ENCODE measurements around the gene EPHA8. TPM values are rescaled to one million over a fixed set of nuclear protein-coding genes. Genes with fewer than 3 reads are reported as not detected.

EPHA8 gene
- polyA plus RNA-seq, 1 donor (not counting 4 experiments of a cell fraction or from before 2014, with no cell fraction given): 1.0 TPM

DNA sequence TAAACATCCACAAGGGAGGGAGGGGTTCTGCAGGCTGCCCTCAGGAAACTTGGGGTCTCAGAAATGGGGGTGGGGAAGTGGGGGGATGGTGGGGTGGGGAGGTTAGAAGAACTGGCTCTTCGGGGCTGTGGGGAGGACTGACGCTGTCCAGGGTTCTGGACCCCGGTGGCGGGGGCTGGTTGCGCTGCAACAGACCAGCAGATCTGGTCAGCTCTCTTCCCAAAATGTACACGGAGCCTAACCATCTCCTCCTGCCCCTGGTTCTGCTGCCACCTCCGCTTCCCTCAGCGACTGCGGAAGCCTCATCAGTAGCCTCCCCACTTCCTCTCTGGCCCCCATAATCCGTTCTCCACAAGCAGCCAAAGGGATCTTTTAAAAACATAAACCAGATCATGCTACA lies 43.9 kb downstream of the EPHA8 start:
- FAIRE-seq (no peak), DNase-seq (ENCODE audit: low read depth, low spot score) (no peak)
- no peak overlapping the region for H3K4me3 ChIP-seq (ENCODE audit: control insufficient read depth in 2 of 3, extremely low read depth in 1 of 3, insufficient read depth in 2 of 3, low read depth in 1 of 3, low read length in 3 of 3)
- no peak overlapping the region for H3K4me2 ChIP-seq (ENCODE audit: control insufficient read depth, extremely low read depth, insufficient read depth, low read depth, low read length)
- no peaks in the 10 kb centered on the region for H3K9me3 ChIP-seq (ENCODE audit: control insufficient read depth, low read depth, low read length)
- dilution Hi-C loops (cut with MboI; ENCODE audit: extremely low pct_ligation_motif_present, low sequenced_read_pairs): no loop called here
- no peaks in the 10 kb centered on the region for H3K4me1 ChIP-seq (ENCODE audit: control insufficient read depth, extremely low read depth, insufficient read depth, low read length)
- no peaks in the 10 kb centered on the region for H3K79me2 ChIP-seq (ENCODE audit: control insufficient read depth, insufficient read depth, low read length)
- no peaks in the 10 kb centered on the region for H3K9me1 ChIP-seq (ENCODE audit: control insufficient read depth, extremely low read depth, insufficient read depth, low read length)
- no peak overlapping the region for H3K27ac ChIP-seq (ENCODE audit: control insufficient read depth, insufficient read depth, low read length)
- no peak overlapping the region for H2AFZ ChIP-seq (ENCODE audit: control insufficient read depth, low read length)
- H3K36me3 ChIP-seq (ENCODE audit: control insufficient read depth in 2 of 2, extremely low read depth in 1 of 2, insufficient read depth in 2 of 2, low read length in 2 of 2): no peaks in the 10 kb centered on the region
- no peak overlapping the region for H3K9ac ChIP-seq (ENCODE audit: control insufficient read depth, extremely low read depth, insufficient read depth, low read length)
- H4K20me1 ChIP-seq (ENCODE audit: control insufficient read depth, extremely low read depth, insufficient read depth, low read length): peaks cover 2% of the 10 kb centered on the region
- H3K27me3 ChIP-seq (ENCODE audit: control insufficient read depth, extremely low read depth, insufficient read depth, low read length): peaks cover 24% of the 10 kb centered on the region
- TF ChIP-seq, protein P1, sequence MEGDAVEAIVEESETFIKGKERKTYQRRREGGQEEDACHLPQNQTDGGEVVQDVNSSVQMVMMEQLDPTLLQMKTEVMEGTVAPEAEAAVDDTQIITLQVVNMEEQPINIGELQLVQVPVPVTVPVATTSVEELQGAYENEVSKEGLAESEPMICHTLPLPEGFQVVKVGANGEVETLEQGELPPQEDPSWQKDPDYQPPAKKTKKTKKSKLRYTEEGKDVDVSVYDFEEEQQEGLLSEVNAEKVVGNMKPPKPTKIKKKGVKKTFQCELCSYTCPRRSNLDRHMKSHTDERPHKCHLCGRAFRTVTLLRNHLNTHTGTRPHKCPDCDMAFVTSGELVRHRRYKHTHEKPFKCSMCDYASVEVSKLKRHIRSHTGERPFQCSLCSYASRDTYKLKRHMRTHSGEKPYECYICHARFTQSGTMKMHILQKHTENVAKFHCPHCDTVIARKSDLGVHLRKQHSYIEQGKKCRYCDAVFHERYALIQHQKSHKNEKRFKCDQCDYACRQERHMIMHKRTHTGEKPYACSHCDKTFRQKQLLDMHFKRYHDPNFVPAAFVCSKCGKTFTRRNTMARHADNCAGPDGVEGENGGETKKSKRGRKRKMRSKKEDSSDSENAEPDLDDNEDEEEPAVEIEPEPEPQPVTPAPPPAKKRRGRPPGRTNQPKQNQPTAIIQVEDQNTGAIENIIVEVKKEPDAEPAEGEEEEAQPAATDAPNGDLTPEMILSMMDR (optimal IDR thresholded peaks at IDR 0.05 in 1 of 3, IDR thresholded peaks at IDR 0.05 in 1 of 3, conservative IDR thresholded peaks at IDR 0.05 in 1 of 3; ENCODE audit: extremely low read depth in 1 of 3, insufficient read depth in 2 of 3, low read length in 3 of 3): no peak
- TF ChIP-seq EZH2 (IDR thresholded peaks at IDR 0.05; ENCODE audit: low read length): no peak

GRCh38 chr1:22608361-22608760 lies 45.1 kb downstream of the EPHA8 start:
- Histone ChIP-seq H3K9me1 (ENCODE audit: control insufficient read depth, extremely low read depth, insufficient read depth, low read length) (no peaks in the 10 kb centered on the region), H3K4me3 (ENCODE audit: control insufficient read depth in 2 of 3, extremely low read depth in 1 of 3, insufficient read depth in 2 of 3, low read depth in 1 of 3, low read length in 3 of 3) (no peak overlapping the region), H3K27me3 (ENCODE audit: control insufficient read depth, extremely low read depth, insufficient read depth, low read length) (peaks cover 19% of the 10 kb centered on the region), H2AFZ (ENCODE audit: control insufficient read depth, low read length) (no peak overlapping the region), H3K9ac (ENCODE audit: control insufficient read depth, extremely low read depth, insufficient read depth, low read length) (no peak overlapping the region), H3K9me3 (ENCODE audit: control insufficient read depth, low read depth, low read length) (no peaks in the 10 kb centered on the region), H3K36me3 (ENCODE audit: control insufficient read depth in 2 of 2, extremely low read depth in 1 of 2, insufficient read depth in 2 of 2, low read length in 2 of 2) (no peaks in the 10 kb centered on the region), H3K4me2 (ENCODE audit: control insufficient read depth, extremely low read depth, insufficient read depth, low read depth, low read length) (no peak overlapping the region), H3K4me1 (ENCODE audit: control insufficient read depth, extremely low read depth, insufficient read depth, low read length) (no peaks in the 10 kb centered on the region), H3K79me2 (ENCODE audit: control insufficient read depth, insufficient read depth, low read length) (no peaks in the 10 kb centered on the region), H4K20me1 (ENCODE audit: control insufficient read depth, extremely low read depth, insufficient read depth, low read length) (peaks cover 2% of the 10 kb centered on the region), H3K27ac (ENCODE audit: control insufficient read depth, insufficient read depth, low read length) (no peak overlapping the region)
- no peak for DNase-seq (ENCODE audit: low read depth, low spot score)
- dilution Hi-C loops (cut with MboI; ENCODE audit: extremely low pct_ligation_motif_present, low sequenced_read_pairs): no loop called here
- TF ChIP-seq, protein P1 (optimal IDR thresholded peaks at IDR 0.05 in 1 of 3, IDR thresholded peaks at IDR 0.05 in 1 of 3, conservative IDR thresholded peaks at IDR 0.05 in 1 of 3; ENCODE audit: extremely low read depth in 1 of 3, insufficient read depth in 2 of 3, low read length in 3 of 3): no peak
- no peak for TF ChIP-seq EZH2 (IDR thresholded peaks at IDR 0.05; ENCODE audit: low read length)
- no peak for FAIRE-seq

Data from keratinocyte (primary cell).